Measurements from ENCODE around the gene PPM1N. TPM values are rescaled to one million over a fixed set of nuclear protein-coding genes. Genes with fewer than 3 reads are reported as not detected.

PPM1N gene
- total and polyA plus RNA-seq, 2 of the 13 experiments (the other 11 are each of a cell fraction or from before 2014, with no cell fraction given): 0.31 to 1.8 TPM

DNA sequence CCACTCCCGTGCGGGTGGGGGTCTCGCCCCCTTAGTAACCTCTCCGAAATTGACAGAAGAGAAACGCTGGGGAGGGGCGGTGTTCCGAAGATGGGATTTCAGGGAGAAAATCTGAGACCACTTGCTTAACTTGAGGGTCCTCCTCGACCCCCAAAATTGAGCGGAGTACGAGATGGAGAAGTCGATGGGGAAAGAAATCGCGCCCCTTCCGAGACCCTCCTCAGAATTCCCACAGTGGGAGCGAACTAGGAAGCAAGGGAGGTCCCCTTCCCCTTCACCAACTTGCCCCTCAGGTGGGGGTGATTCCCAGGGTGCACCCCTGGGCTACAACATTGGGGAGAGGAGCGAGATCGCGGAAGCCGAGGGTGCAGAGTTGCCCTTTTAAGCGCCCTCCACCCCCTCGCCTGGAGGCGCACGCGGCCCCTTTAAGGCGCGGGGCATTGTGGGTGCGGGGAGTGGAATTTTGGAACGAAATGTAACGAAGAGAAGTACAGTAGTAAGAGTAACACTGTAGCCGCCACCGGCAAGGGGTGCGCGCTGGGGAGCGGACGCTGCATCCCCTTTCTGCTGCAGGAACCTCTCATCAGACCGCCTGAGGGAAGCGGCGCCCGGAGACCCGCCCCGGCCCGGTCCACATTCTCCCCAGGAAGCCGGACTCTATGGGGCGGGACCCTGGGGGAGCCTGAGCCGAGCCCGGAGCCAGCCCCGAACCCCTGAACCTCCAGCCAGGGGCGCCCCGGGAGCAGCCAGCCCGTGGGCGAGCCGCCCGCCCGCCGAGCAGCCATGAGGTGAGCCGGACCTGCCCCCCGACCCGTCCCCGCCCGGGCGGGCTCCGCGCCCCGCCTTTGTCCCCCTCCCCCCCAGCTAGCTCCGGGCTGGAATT, 9.0 kb downstream of the PPM1N start, which contains the start of gene VASP (continued):
- TF ChIP-seq, protein P1, sequence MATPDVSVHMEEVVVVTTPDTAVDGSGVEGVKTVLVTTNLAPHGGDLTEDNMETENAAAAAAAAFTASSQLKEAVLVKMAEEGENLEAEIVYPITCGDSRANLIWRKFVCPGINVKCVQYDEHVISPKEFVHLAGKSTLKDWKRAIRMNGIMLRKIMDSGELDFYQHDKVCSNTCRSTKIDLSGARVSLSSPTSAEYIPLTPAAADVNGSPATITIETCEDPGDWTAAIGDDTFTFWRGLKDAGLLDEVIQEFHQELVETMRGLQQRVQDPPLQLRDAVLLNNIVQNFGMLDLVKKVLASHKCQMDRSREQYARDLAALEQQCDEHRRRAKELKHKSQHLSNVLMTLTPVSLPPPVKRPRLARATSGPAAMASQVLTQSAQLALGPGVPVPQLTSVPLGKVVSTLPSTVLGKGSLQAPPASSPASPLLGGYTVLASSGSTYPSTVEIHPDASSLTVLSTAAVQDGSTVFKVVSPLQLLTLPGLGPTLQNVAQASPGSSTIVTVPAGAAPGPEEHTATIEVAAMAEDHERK (CRISPR knock-in tag; IDR thresholded peaks at IDR 0.05; ENCODE audit: low read depth): no peak
- TF ChIP-seq MED13 (CRISPR knock-in tag; IDR thresholded peaks at IDR 0.05) (peak; percentile 76; the same call in 1 of the 2 replicates), ZNF614 (CRISPR knock-in tag; IDR thresholded peaks at IDR 0.05; ENCODE audit: borderline replicate concordance) (peak; percentile 75; the same call in 1 of the 2 replicates), KLF16 (CRISPR knock-in tag; IDR thresholded peaks at IDR 0.05) (peak in 1 of 2 experiments; percentile 68; a peak in 2 of 4 replicates), SNRNP70 (IDR thresholded peaks at IDR 0.05; ENCODE audit: low read depth, low read length) (no peak), ZNF136 (CRISPR knock-in tag; IDR thresholded peaks at IDR 0.05; ENCODE audit: low read depth) (no peak), FOXM1 (CRISPR knock-in tag; IDR thresholded peaks at IDR 0.05) (no peak), MIXL1 (CRISPR knock-in tag; IDR thresholded peaks at IDR 0.05) (no peak; the same call in 1 of the 2 replicates), ZNF33A (CRISPR knock-in tag; IDR thresholded peaks at IDR 0.05; ENCODE audit: borderline replicate concordance) (no peak), HOXA9 (CRISPR knock-in tag; IDR thresholded peaks at IDR 0.05; ENCODE audit: borderline replicate concordance) (0 out of 2 replicates have a peak, but pooled peaks have one; percentile 32), ZNF607 (CRISPR knock-in tag; IDR thresholded peaks at IDR 0.05; ENCODE audit: borderline replicate concordance) (no peak), ZBTB8A (CRISPR knock-in tag; IDR thresholded peaks at IDR 0.05; ENCODE audit: borderline replicate concordance, low read depth) (no peak), ZSCAN20 (CRISPR knock-in tag; IDR thresholded peaks at IDR 0.05; ENCODE audit: borderline replicate concordance) (peak; percentile 65; the same call in 1 of the 2 replicates)
- TF ChIP-seq, protein P2, sequence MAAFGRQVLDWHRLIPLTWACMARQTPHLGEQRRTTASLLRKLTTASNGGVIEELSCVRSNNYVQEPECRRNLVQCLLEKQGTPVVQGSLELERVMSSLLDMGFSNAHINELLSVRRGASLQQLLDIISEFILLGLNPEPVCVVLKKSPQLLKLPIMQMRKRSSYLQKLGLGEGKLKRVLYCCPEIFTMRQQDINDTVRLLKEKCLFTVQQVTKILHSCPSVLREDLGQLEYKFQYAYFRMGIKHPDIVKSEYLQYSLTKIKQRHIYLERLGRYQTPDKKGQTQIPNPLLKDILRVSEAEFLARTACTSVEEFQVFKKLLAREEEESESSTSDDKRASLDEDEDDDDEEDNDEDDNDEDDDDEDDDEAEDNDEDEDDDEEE (CRISPR knock-in tag; IDR thresholded peaks at IDR 0.05): no peak; the same call in 1 of the 2 replicates
- TF ChIP-seq, protein P3, sequence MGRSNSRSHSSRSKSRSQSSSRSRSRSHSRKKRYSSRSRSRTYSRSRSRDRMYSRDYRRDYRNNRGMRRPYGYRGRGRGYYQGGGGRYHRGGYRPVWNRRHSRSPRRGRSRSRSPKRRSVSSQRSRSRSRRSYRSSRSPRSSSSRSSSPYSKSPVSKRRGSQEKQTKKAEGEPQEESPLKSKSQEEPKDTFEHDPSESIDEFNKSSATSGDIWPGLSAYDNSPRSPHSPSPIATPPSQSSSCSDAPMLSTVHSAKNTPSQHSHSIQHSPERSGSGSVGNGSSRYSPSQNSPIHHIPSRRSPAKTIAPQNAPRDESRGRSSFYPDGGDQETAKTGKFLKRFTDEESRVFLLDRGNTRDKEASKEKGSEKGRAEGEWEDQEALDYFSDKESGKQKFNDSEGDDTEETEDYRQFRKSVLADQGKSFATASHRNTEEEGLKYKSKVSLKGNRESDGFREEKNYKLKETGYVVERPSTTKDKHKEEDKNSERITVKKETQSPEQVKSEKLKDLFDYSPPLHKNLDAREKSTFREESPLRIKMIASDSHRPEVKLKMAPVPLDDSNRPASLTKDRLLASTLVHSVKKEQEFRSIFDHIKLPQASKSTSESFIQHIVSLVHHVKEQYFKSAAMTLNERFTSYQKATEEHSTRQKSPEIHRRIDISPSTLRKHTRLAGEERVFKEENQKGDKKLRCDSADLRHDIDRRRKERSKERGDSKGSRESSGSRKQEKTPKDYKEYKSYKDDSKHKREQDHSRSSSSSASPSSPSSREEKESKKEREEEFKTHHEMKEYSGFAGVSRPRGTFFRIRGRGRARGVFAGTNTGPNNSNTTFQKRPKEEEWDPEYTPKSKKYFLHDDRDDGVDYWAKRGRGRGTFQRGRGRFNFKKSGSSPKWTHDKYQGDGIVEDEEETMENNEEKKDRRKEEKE (IDR thresholded peaks at IDR 0.05): no peak
- TF ChIP-seq, protein P4, sequence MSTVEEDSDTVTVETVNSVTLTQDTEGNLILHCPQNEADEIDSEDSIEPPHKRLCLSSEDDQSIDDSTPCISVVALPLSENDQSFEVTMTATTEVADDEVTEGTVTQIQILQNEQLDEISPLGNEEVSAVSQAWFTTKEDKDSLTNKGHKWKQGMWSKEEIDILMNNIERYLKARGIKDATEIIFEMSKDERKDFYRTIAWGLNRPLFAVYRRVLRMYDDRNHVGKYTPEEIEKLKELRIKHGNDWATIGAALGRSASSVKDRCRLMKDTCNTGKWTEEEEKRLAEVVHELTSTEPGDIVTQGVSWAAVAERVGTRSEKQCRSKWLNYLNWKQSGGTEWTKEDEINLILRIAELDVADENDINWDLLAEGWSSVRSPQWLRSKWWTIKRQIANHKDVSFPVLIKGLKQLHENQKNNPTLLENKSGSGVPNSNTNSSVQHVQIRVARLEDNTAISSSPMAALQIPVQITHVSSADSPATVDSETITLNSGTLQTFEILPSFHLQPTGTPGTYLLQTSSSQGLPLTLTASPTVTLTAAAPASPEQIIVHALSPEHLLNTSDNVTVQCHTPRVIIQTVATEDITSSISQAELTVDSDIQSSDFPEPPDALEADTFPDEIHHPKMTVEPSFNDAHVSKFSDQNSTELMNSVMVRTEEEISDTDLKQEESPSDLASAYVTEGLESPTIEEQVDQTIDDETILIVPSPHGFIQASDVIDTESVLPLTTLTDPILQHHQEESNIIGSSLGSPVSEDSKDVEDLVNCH (CRISPR knock-in tag; IDR thresholded peaks at IDR 0.05): no peak
- TF ChIP-seq, protein P5, sequence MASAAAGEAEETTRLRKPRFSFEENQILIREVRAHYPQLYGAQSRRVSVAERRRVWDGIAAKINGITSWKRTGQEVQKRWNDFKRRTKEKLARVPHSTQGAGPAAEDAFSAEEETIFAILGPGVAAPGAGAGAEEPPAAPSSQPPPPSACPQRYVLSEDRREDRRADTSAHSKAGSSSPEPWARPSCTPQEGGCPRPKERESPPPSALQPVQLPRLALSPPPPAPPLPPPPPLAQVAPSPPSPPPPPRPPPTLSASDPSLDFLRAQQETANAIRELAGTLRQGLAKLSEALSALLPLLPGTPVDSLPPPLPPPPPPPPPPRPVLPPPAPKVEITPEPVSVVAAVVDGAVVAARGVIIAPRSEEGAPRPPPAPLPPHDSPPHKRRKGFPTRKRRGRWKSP (CRISPR knock-in tag; IDR thresholded peaks at IDR 0.05): peak; percentile 60
